Stromal cell of bone marrow (primary cell): Measurements from ENCODE around the gene PTGES.

Source experiments
- DNase-seq: peaks from one replicate; pipeline ENCODE4 v3.0.0-alpha.2; 2012; ENCODE audit warnings: low read depth

PTGES gene

GRCh38 chr9:129746092-129746777 is 6.6 kb downstream of the PTGES start:
- DNase-seq, result peak; percentile 21

GRCh38 chr9:129745200-129745599 is 7.6 kb downstream of the PTGES start:
- DNase-seq, result no peak

- no peak for DNase-seq
These were observed 12.0 kb downstream of the PTGES start for GRCh38 chr9:129740666-129741464.

- no peak for DNase-seq
These were observed 12.7 kb downstream of the PTGES start for GRCh38 chr9:129740174-129740573.

GRCh38 chr9:129739432-129739831 is 13.4 kb downstream of the PTGES start:
- DNase-seq, result no peak

GRCh38 chr9:129737479-129738274 is 15.2 kb downstream of the PTGES start:
- DNase-seq, result peak; percentile 50

GRCh38 chr9:129736334-129736733 is 16.5 kb downstream of the PTGES start:
- no peak for DNase-seq

- DNase-seq, result no peak
These were observed 17.3 kb downstream of the PTGES start for GRCh38 chr9:129735546-129735945.

- no peak for DNase-seq
These were observed 19.2 kb downstream of the PTGES start for GRCh38 chr9:129733632-129733953.

GRCh38 chr9:129732946-129733631 is 19.8 kb downstream of the PTGES start:
- no peak for DNase-seq

GRCh38 chr9:129732100-129732499 is 20.7 kb downstream of the PTGES start:
- DNase-seq, result no peak

GRCh38 chr9:129731477-129732085 is 21.3 kb downstream of the PTGES start:
- no peak for DNase-seq

- DNase-seq, result no peak
These were observed 24.1 kb downstream of the PTGES start for GRCh38 chr9:129728744-129729143.

- peak; percentile 80 for DNase-seq
These were observed 26.3 kb downstream of the PTGES start for GRCh38 chr9:129726322-129727160.

GRCh38 chr9:129725795-129726251 is 27.0 kb downstream of the PTGES start:
- DNase-seq, result peak; percentile 40

GRCh38 chr9:129724456-129725190 is 28.2 kb downstream of the PTGES start:
- DNase-seq, result no peak

GRCh38 chr9:129722913-129723312 is 29.9 kb downstream of the PTGES start:
- no peak for DNase-seq

GRCh38 chr9:129720865-129721545 is 31.8 kb downstream of the PTGES start:
- no peak for DNase-seq

GRCh38 chr9:129720181-129720864 is 32.5 kb downstream of the PTGES start:
- no peak for DNase-seq
